Activated CD8-positive, alpha-beta T cell treated with anti-CD3 and anti-CD28 coated beads, Interleukin-2, amount 10 ng/mL, durations not matched to agents 7 days and 5 days (primary cell): ENCODE data around the gene WARS2. TPM values are rescaled to one million over a fixed set of nuclear protein-coding genes. Genes with fewer than 3 reads are reported as not detected.
"Not testable (repeated sequence)": the region's sequence is repeated elsewhere in the genome, so short reads cannot be mapped to it uniquely, and the experiment has no call there.

ENCODE experiments used
- ATAC-seq: fragments of 150-1000 bp; cut with Tn5 transposase; one replicate; pipeline ENCODE4 v1.10.0; 2021; ENCODE audit warnings: moderate library complexity
- CTCF ChIA-PET: fragments of 350-600 bp; sonication (Branson Sonifier 250); formaldehyde crosslinking; loops from one replicate; lab custom pipeline; 2021; ENCODE audit warnings: antibody characterized with exemption; lab: Charles Lee
- POLR2A ChIA-PET: fragments of 350-600 bp; sonication (Branson Sonifier 250); formaldehyde crosslinking; loops from one replicate; lab custom pipeline; 2021; ENCODE audit warnings: antibody characterized with exemption; lab: Charles Lee
- DNase-seq: peaks from one replicate; pipeline ENCODE4 v3.0.0-alpha.2; 2020
- H3K27ac Mint-ChIP-seq: one replicate; pipeline ENCODE4 v1.8.0; 2021; ENCODE audit warnings: mild to moderate bottlenecking, mixed read lengths
- H3K27me3 Mint-ChIP-seq: one replicate; pipeline ENCODE4 v1.8.0; 2021; ENCODE audit warnings: low read depth, mixed read lengths
- H3K36me3 Mint-ChIP-seq: one replicate; pipeline ENCODE4 v1.8.0; 2021; ENCODE audit warnings: low read depth, mixed read lengths
- H3K4me1 Mint-ChIP-seq: one replicate; pipeline ENCODE4 v1.8.0; 2021; ENCODE audit warnings: low read depth, mixed read lengths
- H3K4me3 Mint-ChIP-seq: one replicate; pipeline ENCODE4 v1.8.0; 2021; ENCODE audit warnings: mild to moderate bottlenecking, mixed read lengths
- H3K9me3 Mint-ChIP-seq: one replicate; pipeline ENCODE4 v1.8.0; 2022; ENCODE audit warnings: mixed read lengths; ENCODE audit not compliant: insufficient read depth
- total RNA-seq, 2 experiments: library from RNA; stranded (reverse); gene quantifications; one replicate each; pipeline ENCODE4 v1.2.3, GENCODE V29; 2021

The WARS2 gene
- total RNA-seq, 2 experiments from 2014 or later, result 13.5 to 17.7 TPM

- ChIA-PET CTCF (interaction anchor here (1.5 kb wide), 1 partner anchor 19 kb away, joined by 5 read pairs; the partner anchor contains the start of gene WARS2), POLR2A (interaction anchor here (1.1 kb wide), 1 partner anchor 19 kb away, joined by 3 read pairs; the partner anchor contains the start of gene WARS2)
- no peak overlapping the region for H3K4me3 Mint-ChIP-seq
- H3K27me3 Mint-ChIP-seq, result no peaks in the 10 kb centered on the region
- no peak overlapping the region for H3K27ac Mint-ChIP-seq
- no peaks in the 10 kb centered on the region for H3K9me3 Mint-ChIP-seq
- H3K36me3 Mint-ChIP-seq, result peaks cover 43% of the 10 kb centered on the region
- H3K4me1 Mint-ChIP-seq, result no peaks in the 10 kb centered on the region
- ATAC-seq (no peak), DNase-seq (no peak)
Measured at GRCh38 chr1:119159966-119160365, 19.5 kb upstream of the WARS2 start.

GRCh38 chr1:119159111-119159510 lies 18.7 kb upstream of the WARS2 start:
- ATAC-seq (no peak), DNase-seq (no peak)
- Mint-ChIP-seq H3K9me3 (no peaks in the 10 kb centered on the region), H3K27me3 (no peaks in the 10 kb centered on the region), H3K27ac (no peak overlapping the region), H3K4me1 (no peaks in the 10 kb centered on the region), H3K4me3 (no peak overlapping the region), H3K36me3 (peaks cover 47% of the 10 kb centered on the region)
- ChIA-PET POLR2A (interaction anchor here (1.1 kb wide), 1 partner anchor 18 kb away, joined by 3 read pairs; the partner anchor contains the start of gene WARS2), CTCF (interaction anchor here (1.5 kb wide), 1 partner anchor 18 kb away, joined by 5 read pairs; the partner anchor contains the start of gene WARS2)

GRCh38 chr1:119156761-119157160 lies 16.3 kb upstream of the WARS2 start:
- H3K36me3 Mint-ChIP-seq, result peaks cover 59% of the 10 kb centered on the region
- POLR2A ChIA-PET, H3K9me3 Mint-ChIP-seq, DNase-seq, CTCF ChIA-PET, H3K27ac Mint-ChIP-seq, ATAC-seq, H3K27me3 Mint-ChIP-seq, H3K4me1 Mint-ChIP-seq, H3K4me3 Mint-ChIP-seq: not testable (repeated sequence)

- POLR2A ChIA-PET, result not testable (repeated sequence)
Measured at GRCh38 chr1:119155069-119155468, 14.6 kb upstream of the WARS2 start.

GRCh38 chr1:119150150-119150549 lies 9.7 kb upstream of the WARS2 start:
- Mint-ChIP-seq H3K4me1 (peaks cover 2% of the 10 kb centered on the region), H3K9me3 (no peaks in the 10 kb centered on the region), H3K27me3 (no peaks in the 10 kb centered on the region), H3K36me3 (peaks cover 38% of the 10 kb centered on the region), H3K27ac (no peak overlapping the region), H3K4me3 (no peak overlapping the region)
- ChIA-PET POLR2A (interaction anchor here (1.5 kb wide), 1 partner anchor 10 kb away, joined by 3 read pairs; the partner anchor contains the start of gene WARS2), CTCF (no interaction called here)
- ATAC-seq (no peak), DNase-seq (no peak)

More at GRCh38 chr1:119155069-119155468, 14.6 kb upstream of the WARS2 start:
- DNase-seq, H3K27ac Mint-ChIP-seq, CTCF ChIA-PET, H3K9me3 Mint-ChIP-seq, H3K4me3 Mint-ChIP-seq, ATAC-seq, H3K4me1 Mint-ChIP-seq, H3K27me3 Mint-ChIP-seq: not testable (repeated sequence)
- H3K36me3 Mint-ChIP-seq, result peaks cover 66% of the 10 kb centered on the region

- H3K4me1 Mint-ChIP-seq, result peaks cover 13% of the 10 kb centered on the region
- CTCF ChIA-PET, result no interaction called here
- POLR2A ChIA-PET, result no interaction called here
- H3K27ac Mint-ChIP-seq, result no peak overlapping the region
- DNase-seq (no peak), ATAC-seq (no peak)
- no peaks in the 10 kb centered on the region for H3K27me3 Mint-ChIP-seq
- H3K9me3 Mint-ChIP-seq, result no peaks in the 10 kb centered on the region
- H3K36me3 Mint-ChIP-seq, result peaks cover 26% of the 10 kb centered on the region
- H3K4me3 Mint-ChIP-seq, result no peak overlapping the region
Measured at GRCh38 chr1:119147661-119148090, 7.2 kb upstream of the WARS2 start.

- Mint-ChIP-seq H3K4me3 (no peak overlapping the region), H3K9me3 (no peaks in the 10 kb centered on the region), H3K27ac (no peak overlapping the region), H3K27me3 (no peaks in the 10 kb centered on the region), H3K36me3 (peaks cover 23% of the 10 kb centered on the region), H3K4me1 (peaks cover 20% of the 10 kb centered on the region)
- ATAC-seq (no peak), DNase-seq (no peak)
- ChIA-PET CTCF (no interaction called here), POLR2A (interaction anchor here (0.6 kb wide), 1 partner anchor 469 kb away, joined by 3 read pairs; no protein-coding TSS in a partner anchor)
Measured at GRCh38 chr1:119146466-119146865, 6.0 kb upstream of the WARS2 start.

- ATAC-seq (no peak), DNase-seq (no peak)
- Mint-ChIP-seq H3K4me1 (peaks cover 24% of the 10 kb centered on the region), H3K27me3 (no peaks in the 10 kb centered on the region), H3K27ac (no peak overlapping the region), H3K9me3 (no peaks in the 10 kb centered on the region), H3K4me3 (no peak overlapping the region), H3K36me3 (peaks cover 18% of the 10 kb centered on the region)
- POLR2A ChIA-PET, result no interaction called here
- CTCF ChIA-PET, result no interaction called here
Measured at GRCh38 chr1:119144813-119145212, 4.4 kb upstream of the WARS2 start.

- no peak for DNase-seq
- Mint-ChIP-seq H3K27ac (no peak overlapping the region), H3K9me3 (no peaks in the 10 kb centered on the region), H3K27me3 (no peaks in the 10 kb centered on the region), H3K36me3 (peaks cover 18% of the 10 kb centered on the region), H3K4me3 (no peak overlapping the region), H3K4me1 (peaks cover 26% of the 10 kb centered on the region)
- CTCF ChIA-PET, result no interaction called here
- ATAC-seq, result no peak
- POLR2A ChIA-PET, result no interaction called here
Measured at GRCh38 chr1:119143706-119144105, 3.3 kb upstream of the WARS2 start.

GRCh38 chr1:119141660-119142059 lies 1.2 kb upstream of the WARS2 start:
- H3K4me3 Mint-ChIP-seq, result no peak overlapping the region
- H3K4me1 Mint-ChIP-seq, result peaks cover 26% of the 10 kb centered on the region
- no peak overlapping the region for H3K27ac Mint-ChIP-seq
- H3K9me3 Mint-ChIP-seq, result no peaks in the 10 kb centered on the region
- no peaks in the 10 kb centered on the region for H3K27me3 Mint-ChIP-seq
- ChIA-PET POLR2A (no interaction called here), CTCF (interaction anchor here (1.1 to 1.6 kb wide), 4 partner anchors 27 to 225 kb away, joined by 3 to 7 read pairs (median 4); no protein-coding TSS in a partner anchor)
- DNase-seq (no peak), ATAC-seq (no peak)
- H3K36me3 Mint-ChIP-seq, result peaks cover 12% of the 10 kb centered on the region

- Mint-ChIP-seq H3K27ac (no peak overlapping the region), H3K4me3 (no peak overlapping the region), H3K4me1 (peaks cover 26% of the 10 kb centered on the region), H3K36me3 (peaks cover 12% of the 10 kb centered on the region), H3K27me3 (no peaks in the 10 kb centered on the region), H3K9me3 (no peaks in the 10 kb centered on the region)
- peak; percentile 62 for DNase-seq
- POLR2A ChIA-PET, result interaction anchor here (0.9 to 1.5 kb wide), 6 partner anchors 8 to 571 kb away, joined by 3 to 6 read pairs (median 3); partner anchors contain the start of gene PHGDH
- CTCF ChIA-PET, result interaction anchor here (1.0 to 1.6 kb wide), 6 partner anchors 8 to 226 kb away, joined by 3 to 7 read pairs (median 4); no protein-coding TSS in a partner anchor
- ATAC-seq, result peak; percentile 6
Measured at GRCh38 chr1:119141020-119141424, 569 bp upstream of the WARS2 start.

GRCh38 chr1:119139857-119140176 lies 636 bp downstream of the WARS2 start:
- H3K27ac Mint-ChIP-seq, result no peak overlapping the region
- ChIA-PET POLR2A (interaction anchor here (1.2 to 1.5 kb wide), 4 partner anchors 9 to 55 kb away, joined by 3 to 6 read pairs (median 3); no protein-coding TSS in a partner anchor), CTCF (no interaction called here)
- H3K9me3 Mint-ChIP-seq, result no peaks in the 10 kb centered on the region
- H3K4me3 Mint-ChIP-seq, result no peak overlapping the region
- DNase-seq (no peak), ATAC-seq (no peak)
- peaks cover 11% of the 10 kb centered on the region for H3K36me3 Mint-ChIP-seq
- peaks cover 21% of the 10 kb centered on the region for H3K4me1 Mint-ChIP-seq
- H3K27me3 Mint-ChIP-seq, result no peaks in the 10 kb centered on the region
